ENCODE results near the gene SRGAP2C.
"Not testable (repeated sequence)": the region's sequence is repeated elsewhere in the genome, so short reads cannot be mapped to it uniquely, and the experiment has no call there.

DNA sequence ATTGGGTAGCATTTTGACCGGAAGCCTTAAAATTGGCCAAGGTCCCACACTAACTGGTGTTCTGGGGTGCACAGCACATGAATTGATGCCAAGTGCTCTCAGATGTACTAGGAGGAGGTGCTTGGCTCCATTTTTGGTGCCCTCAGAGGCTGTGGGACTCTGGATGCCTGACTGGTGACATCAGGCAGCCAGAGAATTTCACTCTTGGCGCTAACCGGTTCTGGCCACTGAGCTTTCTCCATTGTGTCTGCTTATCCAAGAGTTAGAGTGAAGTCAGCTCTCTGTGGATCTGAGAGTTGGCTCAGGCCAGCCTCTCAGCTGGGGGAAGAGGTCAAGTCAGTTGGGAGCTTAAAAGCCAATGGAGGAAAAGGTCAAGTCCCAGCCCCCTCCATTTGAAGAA, 200.4 kb downstream of the SRGAP2C start:
- TF ChIP-seq, protein P1, sequence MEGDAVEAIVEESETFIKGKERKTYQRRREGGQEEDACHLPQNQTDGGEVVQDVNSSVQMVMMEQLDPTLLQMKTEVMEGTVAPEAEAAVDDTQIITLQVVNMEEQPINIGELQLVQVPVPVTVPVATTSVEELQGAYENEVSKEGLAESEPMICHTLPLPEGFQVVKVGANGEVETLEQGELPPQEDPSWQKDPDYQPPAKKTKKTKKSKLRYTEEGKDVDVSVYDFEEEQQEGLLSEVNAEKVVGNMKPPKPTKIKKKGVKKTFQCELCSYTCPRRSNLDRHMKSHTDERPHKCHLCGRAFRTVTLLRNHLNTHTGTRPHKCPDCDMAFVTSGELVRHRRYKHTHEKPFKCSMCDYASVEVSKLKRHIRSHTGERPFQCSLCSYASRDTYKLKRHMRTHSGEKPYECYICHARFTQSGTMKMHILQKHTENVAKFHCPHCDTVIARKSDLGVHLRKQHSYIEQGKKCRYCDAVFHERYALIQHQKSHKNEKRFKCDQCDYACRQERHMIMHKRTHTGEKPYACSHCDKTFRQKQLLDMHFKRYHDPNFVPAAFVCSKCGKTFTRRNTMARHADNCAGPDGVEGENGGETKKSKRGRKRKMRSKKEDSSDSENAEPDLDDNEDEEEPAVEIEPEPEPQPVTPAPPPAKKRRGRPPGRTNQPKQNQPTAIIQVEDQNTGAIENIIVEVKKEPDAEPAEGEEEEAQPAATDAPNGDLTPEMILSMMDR (IDR thresholded peaks at IDR 0.05): not testable (repeated sequence)
- not testable (repeated sequence) for TF ChIP-seq POLR2A (IDR thresholded peaks at IDR 0.05)
